GM10248 (cell line): ENCODE data around the gene PARVA.

ENCODE experiments used
- CTCF ChIA-PET: fragments of 300-600 bp; sonication (Branson Sonifier 250); formaldehyde crosslinking; extraction: SDS; loops from one replicate; lab custom pipeline; 2021; ENCODE audit warnings: antibody characterized with exemption; lab: Yijun Ruan, JAX
- POLR2A ChIA-PET: fragments of 350-650 bp; sonication (Branson Sonifier 250); formaldehyde crosslinking; extraction: SDS; loops from one replicate; lab custom pipeline; 2020; ENCODE audit warnings: antibody characterized with exemption; lab: Yijun Ruan, JAX
- DNase-seq: peaks from one replicate; pipeline ENCODE4 v3.0.0; 2012; ENCODE audit errors: extremely low spot score
- CTCF ChIP-seq: IDR thresholded peaks from 2 replicates; pipeline ENCODE4 v1.5.1; 2012; ENCODE audit warnings: mild to moderate bottlenecking, low read depth; ENCODE audit errors: extremely low read depth, missing control alignments, control extremely low read depth

The PARVA gene

GRCh38 chr11:12440565-12440964 is 63.2 kb downstream of the PARVA start:
- TF ChIP-seq CTCF = no peak
- ChIA-PET CTCF (interaction anchor here (1.6 kb wide), 1 partner anchor 13 kb away, joined by 4 read pairs; no protein-coding TSS in a partner anchor), POLR2A (no interaction called here)
- DNase-seq = no peak

GRCh38 chr11:12441231-12441861 is 64.0 kb downstream of the PARVA start:
- ChIA-PET CTCF (interaction anchor here (1.6 kb wide), 1 partner anchor 12 kb away, joined by 4 read pairs; no protein-coding TSS in a partner anchor), POLR2A (no interaction called here)
- TF ChIP-seq CTCF = no peak
- no peak for DNase-seq

- DNase-seq = no peak
- ChIA-PET POLR2A (no interaction called here), CTCF (no interaction called here)
- no peak for TF ChIP-seq CTCF
Measured at GRCh38 chr11:12444601-12445000, 67.2 kb downstream of the PARVA start.

GRCh38 chr11:12445001-12445400 is 67.6 kb downstream of the PARVA start:
- no peak for DNase-seq
- ChIA-PET CTCF (no interaction called here), POLR2A (no interaction called here)
- no peak for TF ChIP-seq CTCF

GRCh38 chr11:12446863-12447262 is 69.5 kb downstream of the PARVA start:
- no peak for DNase-seq
- CTCF ChIA-PET = no interaction called here
- no peak for TF ChIP-seq CTCF
- POLR2A ChIA-PET = no interaction called here

- DNase-seq = no peak
- POLR2A ChIA-PET = no interaction called here
- CTCF ChIA-PET = interaction anchor here (1.4 kb wide), 1 partner anchor 13 kb away, joined by 3 read pairs; no protein-coding TSS in a partner anchor
- no peak for TF ChIP-seq CTCF
Measured at GRCh38 chr11:12448131-12448939, 71.0 kb downstream of the PARVA start.
